OCI-LY7 (cell line): Measurements from ENCODE around the gene HABP2. TPM values are rescaled to one million over a fixed set of nuclear protein-coding genes. Genes with fewer than 3 reads are reported as not detected.

Experiments
- BruUV-seq: library from RNA; stranded (reverse); fragments of 400-500 nt; replicated peaks from 2 replicates; lab custom pipeline; 2021; lab: Mats Ljungman, UMichigan
- CTCF ChIA-PET: fragments of 300-600 bp; sonication (Branson Sonifier 250); formaldehyde crosslinking; loops from one replicate; lab custom pipeline; 2022; ENCODE audit warnings: antibody characterized with exemption; ENCODE audit not compliant: unreplicated experiment; lab: Charles Lee
- POLR2A ChIA-PET: fragments of 300-600 bp; sonication (Branson Sonifier 250); formaldehyde crosslinking; loops from one replicate; lab custom pipeline; 2022; ENCODE audit warnings: antibody characterized with exemption; lab: Charles Lee
- DNase-seq: peaks from one replicate; pipeline ENCODE4 v3.0.0-alpha.2; 2015; ENCODE audit warnings: low spot score
- H2AFZ ChIP-seq: fragments of 200-600 bp; sonication (generic), shearing (Covaris generic); 2 replicates; pipeline ENCODE4 v1.6.1; 2014; ENCODE audit warnings: mild to moderate bottlenecking, antibody characterized with exemption, low read length, moderate library complexity
- H3K27ac ChIP-seq: fragments of 200-600 bp; sonication (generic); 2 replicates; pipeline ENCODE4 v1.5.1; 2014; ENCODE audit warnings: mixed run types, low read depth, mild to moderate bottlenecking, moderate library complexity, low read length, inconsistent platforms; ENCODE audit not compliant: poor library complexity, severe bottlenecking
- H3K36me3 ChIP-seq: fragments of 200-600 bp; sonication (generic); 2 replicates; pipeline ENCODE4 v1.6.1; 2014; ENCODE audit warnings: mild to moderate bottlenecking, antibody characterized with exemption, low read length, moderate library complexity, mixed read lengths; ENCODE audit not compliant: insufficient read depth
- H3K4me1 ChIP-seq: fragments of 200-600 bp; sonication (generic); 2 replicates; pipeline ENCODE4 v1.5.1; 2014; ENCODE audit warnings: mild to moderate bottlenecking, low read length; ENCODE audit not compliant: insufficient read depth, poor library complexity, severe bottlenecking
- H3K4me2 ChIP-seq: fragments of 200-600 bp; sonication (generic); 2 replicates; pipeline ENCODE4 v1.6.1; 2014; ENCODE audit warnings: mild to moderate bottlenecking, low read length
- H3K4me3 ChIP-seq: fragments of 200-600 bp; sonication (generic); 2 replicates; pipeline ENCODE4 v1.5.1; 2014; ENCODE audit warnings: mild to moderate bottlenecking, low read depth, low read length; ENCODE audit not compliant: poor library complexity, severe bottlenecking
- H3K79me2 ChIP-seq: fragments of 200-600 bp; sonication (generic); 2 replicates; pipeline ENCODE4 v1.6.1; 2016; ENCODE audit warnings: low read depth, mild to moderate bottlenecking, low read length, moderate library complexity, mixed read lengths; ENCODE audit not compliant: insufficient read depth
- H3K9me2 ChIP-seq: fragments of 200-600 bp; sonication (generic); 2 replicates; pipeline ENCODE4 v1.6.1; 2016; ENCODE audit warnings: mild to moderate bottlenecking, low read length, mixed read lengths; ENCODE audit not compliant: insufficient read depth
- H3K9me3 ChIP-seq: fragments of 200-600 bp; sonication (generic); 2 replicates; pipeline ENCODE4 v1.6.1; 2014; ENCODE audit warnings: mild to moderate bottlenecking, mixed run types, low read length, mixed read lengths
- H4K20me1 ChIP-seq: fragments of 200-600 bp; sonication (generic); 2 replicates; pipeline ENCODE4 v1.6.1; 2014; ENCODE audit warnings: mild to moderate bottlenecking, antibody characterized with exemption, low read length, moderate library complexity, mixed read lengths; ENCODE audit not compliant: insufficient read depth
- EZH2phosphoT487 ChIP-seq: fragments of 200-600 bp; sonication (generic); IDR thresholded peaks from 2 replicates; pipeline ENCODE4 v1.6.1; 2018; ENCODE audit warnings: low read depth, borderline replicate concordance, mild to moderate bottlenecking, mixed run types, antibody characterized with exemption, low read length, moderate library complexity, mixed read lengths
- intact Hi-C: fragments of 100-400 bp; cut with micrococcal nuclease; formaldehyde crosslinking; loops from one replicate; pipeline ENCODE4 v1.10.0; 2022; ENCODE audit not compliant: unreplicated experiment
- total RNA-seq, 2 experiments: library from RNA; depleted of rRNA in 1 of 2; stranded (reverse); fragments of >200 nt in 1 of 2; shearing (Covaris generic) in 1 of 2; gene quantifications; 2 replicates each; pipeline ENCODE4 v1.2.3, GENCODE V29; 2014 to 2022
- TF ChIP-seq, protein P1 (sequence below): fragments of 200-600 bp; sonication (generic); conservative IDR thresholded peaks from 2 replicates; pipeline ENCODE4 v1.5.1; 2014; ENCODE audit warnings: mild to moderate bottlenecking, antibody characterized with exemption, low read length, moderate library complexity, mixed read lengths

The HABP2 gene
- total RNA-seq, 2 experiments from 2014 or later = not detected

DNA sequence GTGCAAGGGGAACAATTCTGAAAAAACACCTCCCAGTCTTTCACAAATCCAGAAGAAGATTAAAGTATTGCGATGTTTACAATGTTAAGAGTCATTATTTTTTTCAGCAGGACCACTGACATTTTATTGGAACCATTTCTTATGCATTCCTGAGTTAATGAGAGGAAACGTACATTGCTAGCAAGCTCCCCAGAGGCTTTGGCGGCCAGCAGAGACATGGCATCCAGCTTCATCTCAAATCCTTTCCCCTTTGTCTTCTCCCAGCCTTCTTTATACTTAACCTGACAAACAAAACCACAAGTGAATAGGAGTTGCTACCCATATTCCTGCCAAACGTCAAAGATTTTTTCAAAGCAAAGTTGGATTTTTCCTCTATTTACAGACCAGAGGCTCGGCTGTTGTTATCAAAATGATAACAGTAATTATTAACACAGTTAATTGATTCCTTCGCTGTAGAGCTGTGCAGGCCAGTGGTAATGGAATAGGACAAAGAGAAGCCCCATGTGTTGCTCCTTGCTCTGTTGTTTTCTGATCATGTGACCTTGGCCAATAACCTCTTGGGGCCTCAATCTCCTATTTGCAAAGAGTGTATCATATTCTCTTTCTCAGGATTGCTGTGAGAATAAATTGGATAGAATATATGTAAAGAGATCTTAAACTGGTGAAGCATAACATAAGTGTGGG, 79.0 kb downstream of the HABP2 start:
- Histone ChIP-seq H3K4me2 (no peak overlapping the region), H3K9me3 (no peaks in the 10 kb centered on the region), H3K4me3 (no peak overlapping the region), H2AFZ (no peak overlapping the region), H3K9me2 (no peaks in the 10 kb centered on the region), H3K27ac (no peak overlapping the region), H3K79me2 (no peaks in the 10 kb centered on the region), H3K4me1 (no peaks in the 10 kb centered on the region), H3K36me3 (no peaks in the 10 kb centered on the region), H4K20me1 (no peaks in the 10 kb centered on the region)
- no peak for DNase-seq
- CTCF ChIA-PET = no interaction called here
- no peak for TF ChIP-seq EZH2phosphoT487
- TF ChIP-seq, protein P1, sequence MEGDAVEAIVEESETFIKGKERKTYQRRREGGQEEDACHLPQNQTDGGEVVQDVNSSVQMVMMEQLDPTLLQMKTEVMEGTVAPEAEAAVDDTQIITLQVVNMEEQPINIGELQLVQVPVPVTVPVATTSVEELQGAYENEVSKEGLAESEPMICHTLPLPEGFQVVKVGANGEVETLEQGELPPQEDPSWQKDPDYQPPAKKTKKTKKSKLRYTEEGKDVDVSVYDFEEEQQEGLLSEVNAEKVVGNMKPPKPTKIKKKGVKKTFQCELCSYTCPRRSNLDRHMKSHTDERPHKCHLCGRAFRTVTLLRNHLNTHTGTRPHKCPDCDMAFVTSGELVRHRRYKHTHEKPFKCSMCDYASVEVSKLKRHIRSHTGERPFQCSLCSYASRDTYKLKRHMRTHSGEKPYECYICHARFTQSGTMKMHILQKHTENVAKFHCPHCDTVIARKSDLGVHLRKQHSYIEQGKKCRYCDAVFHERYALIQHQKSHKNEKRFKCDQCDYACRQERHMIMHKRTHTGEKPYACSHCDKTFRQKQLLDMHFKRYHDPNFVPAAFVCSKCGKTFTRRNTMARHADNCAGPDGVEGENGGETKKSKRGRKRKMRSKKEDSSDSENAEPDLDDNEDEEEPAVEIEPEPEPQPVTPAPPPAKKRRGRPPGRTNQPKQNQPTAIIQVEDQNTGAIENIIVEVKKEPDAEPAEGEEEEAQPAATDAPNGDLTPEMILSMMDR = no peak
- intact Hi-C loops = no loop called here
- POLR2A ChIA-PET = no interaction called here
- no TSS peak for BruUV-seq

Other genes with a start within 250 kb of the HABP2 start
- gene NRAP, start 111.0 kb downstream of the HABP2 start, total RNA-seq (2014; rRNA removed; shearing (Covaris generic)) = not detected in 2 replicates
- not detected in 2 replicates for gene NRAP, start 111.0 kb downstream of the HABP2 start, total RNA-seq (2022)
- gene CASP7, start 126.9 kb downstream of the HABP2 start, total RNA-seq (2014; rRNA removed; shearing (Covaris generic)) = 16.5 and 17.4 TPM in 2 replicates
- 14.8 TPM in 2 replicates for gene CASP7, start 126.9 kb downstream of the HABP2 start, total RNA-seq (2022)
- not detected in 2 replicates for gene PLEKHS1, start 198.6 kb downstream of the HABP2 start, total RNA-seq (2014; rRNA removed; shearing (Covaris generic))
- not detected in 2 replicates for gene PLEKHS1, start 198.6 kb downstream of the HABP2 start, total RNA-seq (2022)